COR-L47 (cell line): ENCODE data around the gene HMGN1.

Experiments
- DNase-seq: peaks from one replicate; lab custom pipeline; 2025; lab: John Stamatoyannopoulos, UW

HMGN1 gene

DNA sequence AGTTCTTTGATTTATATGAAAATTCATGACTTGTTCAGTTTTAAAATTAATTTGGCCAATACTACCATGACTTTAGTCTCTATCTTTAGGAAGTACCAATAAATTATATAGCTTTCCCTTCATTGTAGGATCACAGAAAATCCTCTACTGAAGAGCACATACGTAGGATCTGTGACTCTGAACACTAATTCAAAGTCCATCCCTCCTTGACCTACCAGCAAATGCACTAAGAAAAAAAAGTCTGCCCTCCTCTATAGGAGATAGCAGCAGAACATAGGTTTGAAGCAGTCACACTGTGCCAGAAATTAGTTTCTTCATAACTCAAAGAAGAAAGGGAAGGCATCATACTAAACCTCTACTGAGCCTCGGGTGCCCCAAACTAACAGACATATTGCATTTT, 52.0 kb downstream of the HMGN1 start:
- DNase-seq = no peak
